ENCODE data around the gene ELK3.
A peak's percentile ranks its signal among the peaks of the same experiment; 100 is the strongest.

ELK3 gene

GRCh38 chr12:96237035-96237434 lies 42.9 kb downstream of the ELK3 start:
- Histone ChIP-seq H3K4me2 (ENCODE audit: insufficient read depth, low read length) (no peak overlapping the region), H4K20me1 (ENCODE audit: insufficient read depth, low read length) (peaks cover 21% of the 10 kb centered on the region), H3K4me3 (ENCODE audit: low read depth in 1 of 2, low read length in 2 of 2) (no peak overlapping the region), H3K9me3 (ENCODE audit: insufficient read depth, low read length, severe bottlenecking) (no peaks in the 10 kb centered on the region), H3K9ac (ENCODE audit: low read depth, low read length) (no peak overlapping the region), H3K79me2 (ENCODE audit: insufficient read depth, low read length) (no peaks in the 10 kb centered on the region), H3K36me3 (ENCODE audit: insufficient read depth, low read length) (no peaks in the 10 kb centered on the region), H3K27ac (ENCODE audit: low read length) (peak overlapping the region; percentile 9; the same call in 1 of the 2 replicates), H3K27me3 (ENCODE audit: insufficient read depth, low read length, poor library complexity) (no peaks in the 10 kb centered on the region), H2AFZ (ENCODE audit: low read depth, low read length) (no peak overlapping the region), H3K4me1 (ENCODE audit: insufficient read depth, low read length) (peaks cover 11% of the 10 kb centered on the region)
- ATAC-seq (ENCODE audit: insufficient read depth, low read depth) (no peak), DNase-seq (no peak)
- TF ChIP-seq CTCF (IDR thresholded peaks at IDR 0.05; ENCODE audit: borderline replicate concordance, extremely low read depth, low read length, poor library complexity, severe bottlenecking) (no peak), EZH2 (IDR thresholded peaks at IDR 0.05; ENCODE audit: borderline replicate concordance, low read depth, low read length, severe bottlenecking) (no peak)

- Histone ChIP-seq H3K4me3 (ENCODE audit: low read depth in 1 of 2, low read length in 2 of 2) (no peak overlapping the region), H3K4me1 (ENCODE audit: insufficient read depth, low read length) (peaks cover 11% of the 10 kb centered on the region), H3K27me3 (ENCODE audit: insufficient read depth, low read length, poor library complexity) (no peaks in the 10 kb centered on the region), H3K9me3 (ENCODE audit: insufficient read depth, low read length, severe bottlenecking) (no peaks in the 10 kb centered on the region), H2AFZ (ENCODE audit: low read depth, low read length) (no peak overlapping the region), H3K79me2 (ENCODE audit: insufficient read depth, low read length) (no peaks in the 10 kb centered on the region), H3K27ac (ENCODE audit: low read length) (no peak overlapping the region), H3K9ac (ENCODE audit: low read depth, low read length) (no peak overlapping the region), H4K20me1 (ENCODE audit: insufficient read depth, low read length) (peaks cover 21% of the 10 kb centered on the region), H3K4me2 (ENCODE audit: insufficient read depth, low read length) (no peak overlapping the region), H3K36me3 (ENCODE audit: insufficient read depth, low read length) (no peaks in the 10 kb centered on the region)
- TF ChIP-seq EZH2 (IDR thresholded peaks at IDR 0.05; ENCODE audit: borderline replicate concordance, low read depth, low read length, severe bottlenecking) (no peak), CTCF (IDR thresholded peaks at IDR 0.05; ENCODE audit: borderline replicate concordance, extremely low read depth, low read length, poor library complexity, severe bottlenecking) (no peak)
- DNase-seq: peak; percentile 32
- ATAC-seq (ENCODE audit: insufficient read depth, low read depth): peak; percentile 36; the same call in 2 of the 3 replicates
Measured at GRCh38 chr12:96237465-96238077, 43.4 kb downstream of the ELK3 start.

- Histone ChIP-seq H4K20me1 (ENCODE audit: insufficient read depth, low read length) (peaks cover 21% of the 10 kb centered on the region), H3K36me3 (ENCODE audit: insufficient read depth, low read length) (no peaks in the 10 kb centered on the region), H3K27me3 (ENCODE audit: insufficient read depth, low read length, poor library complexity) (no peaks in the 10 kb centered on the region), H3K4me2 (ENCODE audit: insufficient read depth, low read length) (no peak overlapping the region), H3K79me2 (ENCODE audit: insufficient read depth, low read length) (no peaks in the 10 kb centered on the region), H2AFZ (ENCODE audit: low read depth, low read length) (no peak overlapping the region), H3K27ac (ENCODE audit: low read length) (no peak overlapping the region), H3K4me3 (ENCODE audit: low read depth in 1 of 2, low read length in 2 of 2) (no peak overlapping the region), H3K4me1 (ENCODE audit: insufficient read depth, low read length) (peaks cover 11% of the 10 kb centered on the region), H3K9me3 (ENCODE audit: insufficient read depth, low read length, severe bottlenecking) (no peaks in the 10 kb centered on the region), H3K9ac (ENCODE audit: low read depth, low read length) (no peak overlapping the region)
- DNase-seq (no peak), ATAC-seq (ENCODE audit: insufficient read depth, low read depth) (no peak)
- TF ChIP-seq CTCF (IDR thresholded peaks at IDR 0.05; ENCODE audit: borderline replicate concordance, extremely low read depth, low read length, poor library complexity, severe bottlenecking) (no peak), EZH2 (IDR thresholded peaks at IDR 0.05; ENCODE audit: borderline replicate concordance, low read depth, low read length, severe bottlenecking) (no peak)
Measured at GRCh38 chr12:96238336-96239047, 44.3 kb downstream of the ELK3 start.
